HCT116 (cell line): ENCODE measurements around the gene SEMA3E.

ENCODE experiments used
- CTCF ChIP-seq, 3 experiments: fragments of 200-600 bp in 1 of 3; sonication (generic) in 1 of 3; IDR thresholded peaks in 2 of 3; conservative IDR thresholded peaks in 1 of 3; 2 replicates each; pipeline ENCODE4 v1.5.1; 2012 to 2017; ENCODE audit warnings: low read depth in 2 of 3, low read length in 2 of 3, antibody characterized with exemption in 1 of 3, borderline replicate concordance in 1 of 3, control low read depth in 1 of 3, mild to moderate bottlenecking in 1 of 3, mixed read lengths in 1 of 3, mixed run types in 1 of 3, moderate library complexity in 1 of 3; ENCODE audit not compliant: insufficient read depth in 1 of 3
- EZH2 ChIP-seq: fragments of 200-600 bp; sonication (generic); IDR thresholded peaks from 2 replicates; pipeline ENCODE4 v1.6.1; 2017; ENCODE audit warnings: antibody characterized with exemption, mixed run types
- MAX ChIP-seq: IDR thresholded peaks from 2 replicates; pipeline ENCODE4 v1.6.1; 2012
- POLR2A ChIP-seq: IDR thresholded peaks from 2 replicates; pipeline ENCODE4 v1.7.0; 2011; ENCODE audit warnings: borderline replicate concordance; ENCODE audit not compliant: insufficient read depth, insufficient read length; ENCODE audit errors: extremely low read depth
- POLR2AphosphoS5 ChIP-seq: IDR thresholded peaks from 2 replicates; pipeline ENCODE4 v1.6.1; 2011; ENCODE audit warnings: mild to moderate bottlenecking, low read depth, low read length, moderate library complexity
- RAD21 ChIP-seq: IDR thresholded peaks from 2 replicates; pipeline ENCODE4 v1.6.1; 2012; ENCODE audit warnings: low read depth, mild to moderate bottlenecking
- REST ChIP-seq: IDR thresholded peaks from 2 replicates; pipeline ENCODE4 v1.6.1; 2012; ENCODE audit warnings: low read depth
- ZBTB33 ChIP-seq: IDR thresholded peaks from 2 replicates; pipeline ENCODE4 v1.6.1; 2011; ENCODE audit warnings: mild to moderate bottlenecking, low read length, moderate library complexity; ENCODE audit not compliant: insufficient replicate concordance; ENCODE audit errors: extremely low read depth
- ZFX ChIP-seq: fragments of 450-650 bp; IDR thresholded peaks from 2 replicates; pipeline ENCODE4 v1.6.1; 2017

GRCh38 chr7:83484266-83484665 lies 164.7 kb downstream of the SEMA3E start:
- TF ChIP-seq CTCF (IDR thresholded peaks at IDR 0.05 in 2 of 3, conservative IDR thresholded peaks at IDR 0.05 in 1 of 3; ENCODE audit: borderline replicate concordance in 1 of 3, insufficient read depth in 1 of 3, low read depth in 2 of 3, low read length in 2 of 3), result no peak
- TF ChIP-seq POLR2A, result no peak
- TF ChIP-seq MAX, result no peak
- no peak for TF ChIP-seq POLR2AphosphoS5
- no peak for TF ChIP-seq RAD21
- no peak for TF ChIP-seq ZBTB33
- TF ChIP-seq EZH2, result no peak
- no peak for TF ChIP-seq ZFX
- TF ChIP-seq REST, result no peak
